H1 (cell line): ENCODE data around the gene PRSS8. TPM values are rescaled to one million over a fixed set of nuclear protein-coding genes. Genes with fewer than 3 reads are reported as not detected.

ENCODE experiments used
- CTCF ChIA-PET: fragments of 300-600 bp; sonication (Branson Sonifier 250); formaldehyde crosslinking; loops from one replicate; lab custom pipeline; 2021; ENCODE audit not compliant: partially characterized antibody; lab: Charles Lee
- POLR2A ChIA-PET: fragments of 300-600 bp; sonication (Branson Sonifier 250); formaldehyde crosslinking; loops from one replicate; lab custom pipeline; 2021; ENCODE audit warnings: inconsistent platforms; ENCODE audit not compliant: partially characterized antibody; lab: Charles Lee
- DNase-seq, 2 experiments: peaks; one replicate each; pipeline versions ENCODE4 v3.0.0 to v3.0.0-alpha.2; 2010 to 2022; ENCODE audit warnings: low spot score in 2 of 2, low read depth in 1 of 2, mixed read lengths in 1 of 2
- FAIRE-seq: peaks from 2 replicates; lab custom pipeline; 2011; peaks lifted over from hg19 to GRCh38; lab: Jason Lieb, UNC
- H2AFZ ChIP-seq: 2 replicates; pipeline ENCODE4 v1.8.1; 2012; ENCODE audit warnings: low read length, inconsistent platforms
- H2AK5ac ChIP-seq: 2 replicates; pipeline ENCODE4 v1.6.1; 2013; ENCODE audit warnings: low read depth, low read length
- H2BK120ac ChIP-seq: replicated peaks from 2 replicates; pipeline ENCODE3; 2013; ENCODE audit warnings: low read depth, low read length, inconsistent platforms
- H2BK12ac ChIP-seq: 2 replicates; pipeline ENCODE4 v1.6.1; 2013; ENCODE audit warnings: low read depth, low read length
- H2BK15ac ChIP-seq: 2 replicates; pipeline ENCODE4 v1.6.1; 2013; ENCODE audit warnings: low read length
- H2BK20ac ChIP-seq: 2 replicates; pipeline ENCODE4 v1.6.1; 2013; ENCODE audit warnings: low read length
- H2BK5ac ChIP-seq: 2 replicates; pipeline ENCODE4 v1.6.1; 2013; ENCODE audit warnings: low read depth, low read length
- H3K14ac ChIP-seq: 2 replicates; pipeline ENCODE4 v1.6.1; 2013; ENCODE audit warnings: inconsistent platforms; ENCODE audit not compliant: insufficient read length
- H3K18ac ChIP-seq: 2 replicates; pipeline ENCODE4 v1.6.1; 2013; ENCODE audit warnings: low read length; ENCODE audit errors: extremely low read depth
- H3K23ac ChIP-seq: 2 replicates; pipeline ENCODE4 v1.6.1; 2013; ENCODE audit warnings: inconsistent platforms; ENCODE audit not compliant: insufficient read length
- H3K23me2 ChIP-seq: 2 replicates; pipeline ENCODE4 v1.6.1; 2013; ENCODE audit warnings: low read depth, low read length
- H3K27ac ChIP-seq: 2 replicates; pipeline ENCODE4 v1.6.1; 2011; ENCODE audit warnings: low read depth, low read length, inconsistent platforms
- H3K27me3 ChIP-seq, 4 experiments: replicated peaks in 1 of 4; 1 replicate in 1 of 4; 2 replicates in 3 of 4; pipeline versions ENCODE4 v1.6.1 to v1.8.1; 2011 to 2013; ENCODE audit warnings: low read length in 3 of 4, mild to moderate bottlenecking in 3 of 4, inconsistent platforms in 2 of 4, mixed read lengths in 2 of 4, moderate library complexity in 1 of 4; ENCODE audit not compliant: control insufficient read depth in 3 of 4, insufficient read depth in 3 of 4; ENCODE audit errors: extremely low read depth in 1 of 4
- H3K36me3 ChIP-seq, 4 experiments: 2 replicates each; pipeline versions ENCODE4 v1.6.1 to v1.8.1; 2011 to 2013; ENCODE audit warnings: mild to moderate bottlenecking in 4 of 4, low read length in 3 of 4, moderate library complexity in 2 of 4, control low read depth in 1 of 4, inconsistent platforms in 1 of 4; ENCODE audit not compliant: insufficient read depth in 4 of 4, control insufficient read depth in 2 of 4
- H3K4ac ChIP-seq: replicated peaks from 2 replicates; pipeline ENCODE3; 2013; ENCODE audit warnings: low read length, low read depth, mixed read lengths, inconsistent platforms; ENCODE audit not compliant: insufficient read length
- H3K4me1 ChIP-seq, 4 experiments: replicated peaks in 1 of 4; 1 replicate in 1 of 4; 2 replicates in 3 of 4; pipeline versions ENCODE4 v1.6.1 to v1.8.1; 2011 to 2013; ENCODE audit warnings: low read length in 3 of 4, inconsistent platforms in 2 of 4, mixed read lengths in 1 of 4; ENCODE audit not compliant: insufficient read depth in 4 of 4, control insufficient read depth in 3 of 4
- H3K4me2 ChIP-seq, 2 experiments: 2 replicates each; pipeline versions ENCODE4 v1.6.1 to v1.8.1; 2011 to 2013; ENCODE audit warnings: low read depth in 2 of 2, low read length in 2 of 2, control low read depth in 1 of 2, inconsistent platforms in 1 of 2, mild to moderate bottlenecking in 1 of 2; ENCODE audit not compliant: insufficient read depth in 1 of 2
- H3K4me3 ChIP-seq, 4 experiments: fragments of 200-600, 300-600 bp in 1 of 4; sonication (generic), shearing (Covaris generic), sonication (Bioruptor Twin) in 1 of 4; 2 replicates each; pipeline versions ENCODE4 v1.5.1 to v1.8.1; 2011 to 2016; ENCODE audit warnings: low read length in 4 of 4, low read depth in 3 of 4, control low read depth in 2 of 4, inconsistent platforms in 2 of 4, mild to moderate bottlenecking in 2 of 4, mixed read lengths in 1 of 4, moderate library complexity in 1 of 4; ENCODE audit not compliant: insufficient read depth in 2 of 4; ENCODE audit errors: extremely low read depth in 1 of 4
- H3K56ac ChIP-seq: replicated peaks from 2 replicates; pipeline ENCODE3; 2013; ENCODE audit warnings: low read depth, mild to moderate bottlenecking, mixed read lengths, low read length, inconsistent platforms; ENCODE audit not compliant: insufficient read length
- H3K79me1 ChIP-seq: 2 replicates; pipeline ENCODE4 v1.6.1; 2013; ENCODE audit warnings: low read depth, low read length, control low read depth
- H3K79me2 ChIP-seq, 2 experiments: 2 replicates each; pipeline versions ENCODE4 v1.6.1 to v1.8.1; 2012 to 2013; ENCODE audit warnings: low read length in 2 of 2, mild to moderate bottlenecking in 2 of 2, inconsistent platforms in 1 of 2; ENCODE audit not compliant: insufficient read depth in 2 of 2, control insufficient read depth in 1 of 2
- H3K9ac ChIP-seq, 4 experiments: replicated peaks in 1 of 4; 1 replicate in 1 of 4; 2 replicates in 3 of 4; pipeline versions ENCODE4 v1.6.1 to v1.8.1; 2011 to 2013; ENCODE audit warnings: low read depth in 3 of 4, low read length in 3 of 4, control low read depth in 2 of 4, mild to moderate bottlenecking in 2 of 4, moderate library complexity in 2 of 4, inconsistent platforms in 1 of 4; ENCODE audit errors: extremely low read depth in 1 of 4
- H3K9me3 ChIP-seq, 2 experiments: 2 replicates each; pipeline versions ENCODE4 v1.6.1 to v1.8.1; 2012 to 2013; ENCODE audit warnings: mild to moderate bottlenecking in 2 of 2, moderate library complexity in 2 of 2, control low read depth in 1 of 2, inconsistent platforms in 1 of 2, low read depth in 1 of 2, low read length in 1 of 2, mixed read lengths in 1 of 2; ENCODE audit not compliant: insufficient read depth in 2 of 2
- H4K20me1 ChIP-seq, 2 experiments: replicated peaks in 1 of 2; 2 replicates each; pipeline versions ENCODE3 to v1.8.1; 2011 to 2013; ENCODE audit warnings: inconsistent platforms in 2 of 2, low read length in 2 of 2, mild to moderate bottlenecking in 1 of 2; ENCODE audit not compliant: insufficient read depth in 2 of 2, control insufficient read depth in 1 of 2
- H4K5ac ChIP-seq: 2 replicates; pipeline ENCODE4 v1.6.1; 2013; ENCODE audit warnings: low read length, low read depth, mixed read lengths, inconsistent platforms; ENCODE audit not compliant: insufficient read length
- H4K8ac ChIP-seq: 2 replicates; pipeline ENCODE4 v1.8.0; 2013; ENCODE audit warnings: mild to moderate bottlenecking, moderate library complexity, low read length, inconsistent platforms; ENCODE audit not compliant: insufficient read depth; ENCODE audit errors: extremely low read depth
- H4K91ac ChIP-seq: replicated peaks from 2 replicates; pipeline ENCODE3; 2013; ENCODE audit warnings: low read length, mixed read lengths, inconsistent platforms; ENCODE audit not compliant: insufficient read length
- ATF3 ChIP-seq: IDR thresholded peaks from 2 replicates; pipeline ENCODE4 v1.6.1; 2011; ENCODE audit warnings: low read depth, mild to moderate bottlenecking, low read length; ENCODE audit not compliant: insufficient read depth
- CTBP2 ChIP-seq: IDR thresholded peaks from 2 replicates; pipeline ENCODE4 v1.7.0; 2011; ENCODE audit warnings: borderline replicate concordance, mild to moderate bottlenecking, moderate library complexity, mixed read lengths, low read length; ENCODE audit not compliant: insufficient read depth, insufficient read length
- HDAC2 ChIP-seq, 2 experiments: fragments of 300-600 bp in 1 of 2; sonication (generic) in 1 of 2; IDR thresholded peaks; 2 replicates each; pipeline ENCODE4 v1.6.1; 2011 to 2012; ENCODE audit warnings: low read depth in 2 of 2, low read length in 2 of 2, mild to moderate bottlenecking in 2 of 2, moderate library complexity in 2 of 2, borderline replicate concordance in 1 of 2, inconsistent platforms in 1 of 2
- JUND ChIP-seq: IDR thresholded peaks from 2 replicates; pipeline ENCODE4 v1.6.1; 2011; ENCODE audit warnings: mild to moderate bottlenecking, improper control_type of control experiment, low read length
- KDM1A ChIP-seq: fragments of 200-600, 300-600 bp; sonication (generic); IDR thresholded peaks from 2 replicates; pipeline ENCODE4 v1.7.1; 2016; ENCODE audit warnings: mild to moderate bottlenecking, low read length, borderline replicate concordance
- MAFK ChIP-seq: IDR thresholded peaks from 2 replicates; pipeline ENCODE4 v1.6.1; 2012; ENCODE audit warnings: low read depth, mild to moderate bottlenecking, improper control_type of control experiment, low read length
- RFX5 ChIP-seq: IDR thresholded peaks from 2 replicates; pipeline ENCODE4 v1.6.1; 2011; ENCODE audit warnings: low read depth, low read length, improper control_type of control experiment, borderline replicate concordance
- SIX5 ChIP-seq: IDR thresholded peaks from 2 replicates; pipeline ENCODE4 v1.6.1; 2011; ENCODE audit warnings: mild to moderate bottlenecking, low read depth, low read length
- TAF1 ChIP-seq: IDR thresholded peaks from 2 replicates; pipeline ENCODE4 v1.6.1; 2011; ENCODE audit warnings: mild to moderate bottlenecking, low read depth, low read length
- ZNF274 ChIP-seq: IDR thresholded peaks from 2 replicates; pipeline ENCODE4 v1.7.0; 2012; ENCODE audit warnings: low read length, borderline replicate concordance; ENCODE audit errors: extremely low read depth
- WGBS, 2 experiments: shearing (Covaris generic) in 1 of 2; methylation state at CpG; one replicate each; pipeline versions ENCODE4 v1.1.6 to v1.1.7; 2013 to 2015; ENCODE audit warnings: low lambda C conversion rate in 2 of 2, mixed read lengths in 2 of 2, inconsistent platforms in 1 of 2, low coverage in 1 of 2, missing lambda C conversion rate in 1 of 2; ENCODE audit not compliant: insufficient replicate concordance in 2 of 2, insufficient coverage in 1 of 2, insufficient read length in 1 of 2; ENCODE audit errors: extremely low coverage in 1 of 2, missing lambda C conversion rate in 1 of 2; 5-methylcytosine and 5-hydroxymethylcytosine counted together
- polyA plus RNA-seq, 7 experiments: library from polyadenylated mRNA; depleted of rRNA in 3 of 7; stranded (reverse) in 5 of 7; unstranded in 2 of 7; fragments of >200 nt in 5 of 7; fragments of 200-250 nt in 2 of 7; gene quantifications; 1 replicate in 5 of 7; 2 replicates in 1 of 7; 4 replicates in 1 of 7; pipeline versions ENCODE4 v1.2.1 to v1.2.3, GENCODE V29; 2011 to 2013; ENCODE audit warnings: missing spikeins in 2 of 7, mixed read lengths in 2 of 7
- total RNA-seq: library from RNA; stranded (reverse); fragmentation: NEBNext Ultra II Directional; extraction: Animal tissue kit (Norgen Biotek cat#: 25700); gene quantifications from 2 replicates; pipeline ENCODE4 v1.2.1, GENCODE V29; 2021

Gene PRSS8
- total and polyA plus RNA-seq, 2 of the 8 experiments (the other 6 are each of a cell fraction or from before 2014, with no cell fraction given): 87.7 to 273 TPM

- no peak overlapping the region for H2AK5ac ChIP-seq
- no peak overlapping the region for H3K14ac ChIP-seq
- H4K20me1 ChIP-seq: no peaks in the 10 kb centered on the region
- H2BK5ac ChIP-seq: no peak overlapping the region
- FAIRE-seq (no peak), DNase-seq (no peak)
- no peaks in the 10 kb centered on the region for H3K9me3 ChIP-seq
- H3K27ac ChIP-seq: no peak overlapping the region
- no peak overlapping the region for H2BK20ac ChIP-seq
- no peak overlapping the region for H3K4me2 ChIP-seq
- H3K4me3 ChIP-seq: no peak overlapping the region
- no peak overlapping the region for H3K4ac ChIP-seq
- H3K4me1 ChIP-seq: peaks cover 0 to 3% (median 2%) of the 10 kb centered on the region in 4 experiments; a peak in 1 of 7 replicates
- no peaks in the 10 kb centered on the region for H3K79me2 ChIP-seq
- H3K27me3 ChIP-seq: no peaks in the 10 kb centered on the region
- H2BK120ac ChIP-seq: no peak overlapping the region
- peaks cover 8% of the 10 kb centered on the region for H3K23me2 ChIP-seq
- H3K23ac ChIP-seq: no peak overlapping the region
- TF ChIP-seq CTBP2 (no peak), ATF3 (no peak), SIX5 (no peak), MAFK (no peak), JUND (no peak), KDM1A (no peak), HDAC2 (IDR thresholded peaks at IDR 0.05; ENCODE audit: borderline replicate concordance in 1 of 2, low read depth in 2 of 2, low read length in 2 of 2) (no peak), RFX5 (no peak), TAF1 (no peak), ZNF274 (no peak)
- CTCF ChIA-PET: interaction anchor here (0.6 to 1.1 kb wide), 4 partner anchors 9 to 30 kb away, joined by 3 to 5 read pairs (median 3); no protein-coding TSS in a partner anchor
- H2AFZ ChIP-seq: no peak overlapping the region
- no peak overlapping the region for H3K18ac ChIP-seq
- no peaks in the 10 kb centered on the region; the same call in 1 of the 2 replicates for H3K79me1 ChIP-seq
- POLR2A ChIA-PET: interaction anchor here (0.5 to 29.9 kb wide), 8 partner anchors 11 to 611 kb away, joined by 3 to 713 read pairs (median 5); partner anchors contain the start of genes FUS, PRSS36 and PRSS8
- no peak overlapping the region for H4K5ac ChIP-seq
- WGBS, 2 experiments: 94% methylated on average over 22 of the region's 23 CpGs; no CpG with 5 or more reads in 1 of the 2 experiments
- no peak overlapping the region for H4K8ac ChIP-seq
- no peak overlapping the region for H2BK12ac ChIP-seq
- H4K91ac ChIP-seq: no peak overlapping the region
- H3K36me3 ChIP-seq: peaks cover 2 to 18% (median 12%) of the 10 kb centered on the region in 4 experiments; a peak in 5 of 8 replicates
- no peak overlapping the region for H3K9ac ChIP-seq
- H2BK15ac ChIP-seq: no peak overlapping the region
- H3K56ac ChIP-seq: no peak overlapping the region
Measured at GRCh38 chr16:31111881-31112466, 23.6 kb downstream of the PRSS8 start.
